IMR-90 (cell line): ENCODE measurements around the gene CCL14.

Experiments
- CEBPB ChIP-seq: IDR thresholded peaks from 2 replicates; pipeline ENCODE4 v1.6.1; 2012; ENCODE audit warnings: low read depth, low read length, improper control_type of control experiment
- CTCF ChIP-seq: conservative IDR thresholded peaks from 2 replicates; pipeline ENCODE4 v1.5.1; 2012; ENCODE audit warnings: mild to moderate bottlenecking, low read depth, low read length, improper control_type of control experiment
- ELK1 ChIP-seq: fragments of 150-350 bp; IDR thresholded peaks from 2 replicates; pipeline ENCODE4 v1.6.1; 2016; ENCODE audit warnings: low read depth, mild to moderate bottlenecking, low read length, moderate library complexity, borderline replicate concordance
- FOS ChIP-seq: fragments of 150-350 bp; IDR thresholded peaks from 2 replicates; pipeline ENCODE4 v1.6.1; 2016; ENCODE audit warnings: low read depth, low read length
- MAFK ChIP-seq: IDR thresholded peaks from 2 replicates; pipeline ENCODE4 v1.6.1; 2012; ENCODE audit warnings: low read depth, low read length, improper control_type of control experiment
- MXI1 ChIP-seq: IDR thresholded peaks from 2 replicates; pipeline ENCODE4 v1.6.1; 2012; ENCODE audit warnings: low read depth, mild to moderate bottlenecking, low read length, moderate library complexity, borderline replicate concordance
- POLR2A ChIP-seq: IDR thresholded peaks from 2 replicates; pipeline ENCODE4 v1.6.1; 2012; ENCODE audit warnings: mild to moderate bottlenecking, low read depth, low read length
- RAD21 ChIP-seq: IDR thresholded peaks from 2 replicates; pipeline ENCODE4 v1.6.1; 2012; ENCODE audit warnings: low read length, improper control_type of control experiment
- RFX5 ChIP-seq: IDR thresholded peaks from 2 replicates; pipeline ENCODE4 v1.8.0; 2012; ENCODE audit warnings: low read depth, mild to moderate bottlenecking, low read length, moderate library complexity

GRCh38 chr17:36027761-36028160, 41.2 kb upstream of the CCL14 start:
- TF ChIP-seq CTCF (no peak), POLR2A (no peak), FOS (no peak), RFX5 (no peak), CEBPB (no peak), MXI1 (no peak), RAD21 (no peak), ELK1 (no peak), MAFK (no peak)
